Adipocyte (in vitro differentiated cells): ENCODE data around the gene F2RL1.

Source experiments
- DNase-seq: peaks from one replicate; pipeline ENCODE4 v3.0.0-alpha.2; 2015; ENCODE audit warnings: low read depth
- H3K27me3 ChIP-seq: replicated peaks from 2 replicates; pipeline ENCODE4 v1.7.0; 2013; ENCODE audit warnings: mild to moderate bottlenecking, low read length, moderate library complexity; ENCODE audit not compliant: control insufficient read depth, insufficient read depth
- H3K36me3 ChIP-seq: 2 replicates; pipeline ENCODE4 v1.7.0; 2013; ENCODE audit warnings: low read length, mild to moderate bottlenecking, moderate library complexity; ENCODE audit not compliant: control insufficient read depth, insufficient read depth, severe bottlenecking
- H3K4me1 ChIP-seq: 2 replicates; pipeline ENCODE4 v1.7.0; 2013; ENCODE audit warnings: mild to moderate bottlenecking, low read length, moderate library complexity; ENCODE audit not compliant: control insufficient read depth, insufficient read depth
- H3K4me3 ChIP-seq: 2 replicates; pipeline ENCODE4 v1.7.0; 2013; ENCODE audit warnings: mild to moderate bottlenecking, low read length, moderate library complexity
- H3K9ac ChIP-seq: 2 replicates; pipeline ENCODE4 v1.7.0; 2013; ENCODE audit warnings: mild to moderate bottlenecking, low read length, moderate library complexity
- H3K9me3 ChIP-seq: 2 replicates; pipeline ENCODE4 v1.7.0; 2013; ENCODE audit warnings: mild to moderate bottlenecking, low read length, moderate library complexity; ENCODE audit not compliant: control insufficient read depth

The F2RL1 gene

DNA sequence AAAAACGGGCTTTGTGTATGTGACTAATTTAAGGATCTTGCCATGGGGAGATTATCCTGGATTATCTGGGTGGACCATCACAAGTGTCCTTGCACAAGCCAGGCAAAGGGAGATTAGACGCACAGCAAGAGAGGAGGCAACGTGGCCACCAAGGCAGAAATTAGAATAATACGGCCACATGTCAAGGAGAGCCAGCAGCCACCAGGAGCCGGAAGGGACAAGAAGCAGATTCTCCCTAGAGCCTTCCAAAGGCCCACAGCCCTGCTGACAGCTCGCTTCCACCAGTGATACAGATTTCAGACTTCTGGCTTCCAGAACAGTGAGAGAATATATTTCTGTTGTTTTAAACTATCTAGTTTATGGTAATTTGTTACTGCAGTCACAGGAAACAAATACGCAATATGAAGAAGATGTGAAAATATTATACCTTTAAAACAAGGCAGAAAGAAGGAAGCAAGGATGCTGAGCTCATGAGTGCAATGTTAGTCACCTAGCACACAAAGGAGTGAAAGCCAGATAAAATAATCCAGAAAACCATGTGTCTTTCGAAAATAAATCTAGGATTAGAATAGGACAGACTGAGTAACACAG is 28.7 kb upstream of the F2RL1 start:
- no peak for DNase-seq
- no peaks in the 10 kb centered on the region for H3K27me3 ChIP-seq
- H3K4me3 ChIP-seq, result no peak overlapping the region
- peaks cover 29% of the 10 kb centered on the region for H3K4me1 ChIP-seq
- no peaks in the 10 kb centered on the region for H3K36me3 ChIP-seq
- no peak overlapping the region for H3K9ac ChIP-seq
- no peaks in the 10 kb centered on the region for H3K9me3 ChIP-seq

DNA sequence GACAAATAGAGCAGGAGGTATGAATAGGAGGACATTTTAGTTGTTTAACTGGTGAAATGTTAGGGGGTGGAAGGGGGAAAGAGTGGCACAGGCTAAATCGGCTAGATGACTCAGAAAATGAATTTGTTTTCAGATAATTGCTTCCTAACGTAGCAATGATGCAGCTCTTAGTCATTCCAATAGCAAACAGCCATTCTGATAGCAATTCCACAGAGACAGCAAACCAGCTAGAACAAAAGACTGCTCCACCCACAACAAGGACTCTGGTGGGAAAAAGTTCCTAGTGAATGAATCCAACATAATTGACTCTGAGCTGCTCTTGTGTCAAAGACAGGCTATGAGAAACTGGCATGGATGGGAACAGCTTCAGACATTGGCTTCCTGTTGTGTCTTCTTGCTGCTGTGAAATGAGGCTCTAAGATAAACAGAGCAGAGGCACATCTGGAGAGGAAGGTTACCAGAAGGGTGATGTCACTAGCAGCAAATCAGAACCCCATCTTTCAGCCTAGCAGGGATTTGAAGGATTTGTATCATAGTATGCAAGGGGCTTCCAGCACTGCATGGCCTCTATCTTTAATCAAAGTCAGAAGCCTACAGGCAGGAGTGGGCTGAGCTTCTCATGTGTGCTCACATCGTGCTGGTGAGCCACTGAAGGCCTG is 28.1 kb upstream of the F2RL1 start:
- peak; percentile 88 for DNase-seq
- Histone ChIP-seq H3K4me3 (no peak overlapping the region), H3K27me3 (no peaks in the 10 kb centered on the region), H3K9ac (no peak overlapping the region), H3K4me1 (peaks cover 29% of the 10 kb centered on the region), H3K9me3 (no peaks in the 10 kb centered on the region), H3K36me3 (no peaks in the 10 kb centered on the region)

DNA sequence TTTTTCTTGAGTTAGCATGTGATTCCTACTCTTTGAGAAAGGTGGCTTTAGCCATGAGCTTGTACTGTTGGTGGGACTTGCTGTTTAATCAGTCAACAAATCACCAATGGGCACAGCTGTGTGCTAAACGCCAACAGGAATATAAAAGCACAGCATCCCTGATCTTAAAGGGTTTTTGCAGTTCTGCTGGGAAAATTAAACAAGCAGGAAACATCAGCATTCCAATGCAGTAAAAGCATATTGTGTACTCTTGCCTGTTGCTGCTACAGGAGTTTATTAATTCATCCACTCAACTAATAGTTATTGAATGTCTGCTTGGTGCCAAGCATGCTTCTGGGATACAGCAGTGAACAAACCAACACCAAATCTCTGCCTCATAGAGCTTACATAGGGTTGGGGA is 27.4 kb upstream of the F2RL1 start:
- no peak overlapping the region for H3K4me3 ChIP-seq
- H3K9ac ChIP-seq, result no peak overlapping the region
- no peaks in the 10 kb centered on the region for H3K27me3 ChIP-seq
- H3K4me1 ChIP-seq, result peaks cover 29% of the 10 kb centered on the region
- DNase-seq, result no peak
- H3K9me3 ChIP-seq, result no peaks in the 10 kb centered on the region
- H3K36me3 ChIP-seq, result no peaks in the 10 kb centered on the region

- no peak overlapping the region for H3K4me3 ChIP-seq
- no peaks in the 10 kb centered on the region for H3K27me3 ChIP-seq
- no peak overlapping the region for H3K9ac ChIP-seq
- DNase-seq, result peak; percentile 55
- peaks cover 19% of the 10 kb centered on the region for H3K4me1 ChIP-seq
- no peaks in the 10 kb centered on the region for H3K36me3 ChIP-seq
- H3K9me3 ChIP-seq, result no peaks in the 10 kb centered on the region
Observed at GRCh38 chr5:76794871-76795270, 24.0 kb upstream of the F2RL1 start.

DNA sequence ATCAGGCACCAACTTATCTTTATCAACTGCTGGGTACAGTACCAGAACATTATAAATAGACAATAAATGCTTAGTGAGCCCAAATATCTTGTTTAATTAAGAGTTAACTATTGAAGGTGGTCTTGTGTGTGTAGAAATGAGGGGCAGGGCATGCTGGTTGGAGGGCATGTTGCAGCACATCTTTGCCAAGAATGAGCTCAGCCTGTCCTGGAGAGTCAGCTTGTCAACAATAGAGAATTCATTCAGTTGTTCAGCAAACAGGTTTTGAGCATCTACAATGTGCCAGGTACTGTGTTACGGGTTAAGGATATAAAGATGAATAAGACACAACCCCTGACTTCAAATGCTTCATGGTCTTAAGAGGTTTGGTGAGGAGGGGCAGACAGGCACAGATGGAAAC is 19.2 kb upstream of the F2RL1 start:
- Histone ChIP-seq H3K9ac (no peak overlapping the region), H3K9me3 (no peaks in the 10 kb centered on the region), H3K27me3 (no peaks in the 10 kb centered on the region), H3K4me1 (peaks cover 13% of the 10 kb centered on the region), H3K4me3 (no peak overlapping the region), H3K36me3 (no peaks in the 10 kb centered on the region)
- no peak for DNase-seq

- DNase-seq, result no peak
- Histone ChIP-seq H3K27me3 (no peaks in the 10 kb centered on the region), H3K4me3 (no peak overlapping the region), H3K36me3 (no peaks in the 10 kb centered on the region), H3K4me1 (peaks cover 9% of the 10 kb centered on the region), H3K9me3 (no peaks in the 10 kb centered on the region), H3K9ac (no peak overlapping the region)
Observed at GRCh38 chr5:76800579-76800978, 18.3 kb upstream of the F2RL1 start.

DNA sequence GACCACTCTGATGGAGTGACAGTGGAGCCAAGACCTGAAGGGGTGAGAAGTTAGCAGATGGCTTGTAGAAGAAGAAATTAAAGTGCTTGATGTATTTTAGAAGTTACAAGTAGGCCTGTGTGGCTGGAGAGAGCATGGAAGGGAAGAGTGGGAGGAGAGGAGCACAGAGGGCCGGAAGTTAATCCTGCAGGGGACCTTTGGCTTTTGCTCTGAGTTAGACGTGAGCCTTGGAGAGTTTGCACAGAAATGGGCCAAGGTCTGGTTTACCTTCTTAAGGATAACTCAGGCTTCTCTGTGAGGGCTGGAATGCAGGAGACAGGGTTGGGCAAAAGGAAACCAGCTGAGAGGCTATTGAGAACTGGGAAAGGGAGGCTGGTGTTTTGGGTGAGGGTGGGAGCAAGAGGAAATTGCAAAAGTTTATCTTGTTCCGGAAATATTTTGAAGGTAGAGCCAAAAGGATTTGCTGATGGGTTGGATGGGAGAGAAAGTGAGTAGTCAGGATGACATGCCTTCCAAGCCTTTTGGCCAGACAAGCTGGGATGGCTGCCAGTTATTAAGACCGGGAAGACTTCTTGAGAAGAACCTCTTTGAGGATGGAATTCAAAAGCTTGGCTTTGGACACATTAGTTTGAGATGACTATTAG is 17.5 kb upstream of the F2RL1 start:
- no peaks in the 10 kb centered on the region for H3K9me3 ChIP-seq
- no peak overlapping the region for H3K9ac ChIP-seq
- H3K4me1 ChIP-seq, result peaks cover 14% of the 10 kb centered on the region
- no peak overlapping the region for H3K4me3 ChIP-seq
- no peaks in the 10 kb centered on the region for H3K27me3 ChIP-seq
- no peaks in the 10 kb centered on the region for H3K36me3 ChIP-seq
- DNase-seq, result no peak

DNA sequence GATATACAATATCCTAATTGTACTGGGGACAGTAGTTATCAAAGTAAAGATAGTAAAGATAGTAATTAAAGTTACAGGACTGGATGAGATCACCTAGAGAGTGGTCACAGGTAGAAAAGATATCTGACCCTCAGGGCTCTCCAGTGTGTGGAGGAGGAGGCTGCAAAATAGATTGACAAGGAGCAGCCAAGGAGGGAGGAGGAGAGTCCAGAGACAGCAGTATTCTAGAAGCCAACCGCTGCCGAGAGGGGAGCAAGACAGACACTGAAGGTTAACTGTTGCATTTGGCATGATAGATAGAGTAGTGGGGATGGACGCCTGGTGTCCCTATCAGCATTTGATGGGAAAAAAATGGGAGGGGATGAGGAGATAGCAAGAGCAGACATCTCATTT is 17.0 kb upstream of the F2RL1 start:
- peaks cover 16% of the 10 kb centered on the region for H3K4me1 ChIP-seq
- H3K27me3 ChIP-seq, result no peaks in the 10 kb centered on the region
- no peak overlapping the region for H3K4me3 ChIP-seq
- H3K9me3 ChIP-seq, result no peaks in the 10 kb centered on the region
- no peak for DNase-seq
- no peak overlapping the region for H3K9ac ChIP-seq
- H3K36me3 ChIP-seq, result no peaks in the 10 kb centered on the region

GRCh38 chr5:76804266-76804665 is 14.6 kb upstream of the F2RL1 start:
- no peak for DNase-seq
- Histone ChIP-seq H3K27me3 (no peaks in the 10 kb centered on the region), H3K4me3 (no peak overlapping the region), H3K9me3 (no peaks in the 10 kb centered on the region), H3K4me1 (peaks cover 16% of the 10 kb centered on the region), H3K36me3 (no peaks in the 10 kb centered on the region), H3K9ac (no peak overlapping the region)

DNA sequence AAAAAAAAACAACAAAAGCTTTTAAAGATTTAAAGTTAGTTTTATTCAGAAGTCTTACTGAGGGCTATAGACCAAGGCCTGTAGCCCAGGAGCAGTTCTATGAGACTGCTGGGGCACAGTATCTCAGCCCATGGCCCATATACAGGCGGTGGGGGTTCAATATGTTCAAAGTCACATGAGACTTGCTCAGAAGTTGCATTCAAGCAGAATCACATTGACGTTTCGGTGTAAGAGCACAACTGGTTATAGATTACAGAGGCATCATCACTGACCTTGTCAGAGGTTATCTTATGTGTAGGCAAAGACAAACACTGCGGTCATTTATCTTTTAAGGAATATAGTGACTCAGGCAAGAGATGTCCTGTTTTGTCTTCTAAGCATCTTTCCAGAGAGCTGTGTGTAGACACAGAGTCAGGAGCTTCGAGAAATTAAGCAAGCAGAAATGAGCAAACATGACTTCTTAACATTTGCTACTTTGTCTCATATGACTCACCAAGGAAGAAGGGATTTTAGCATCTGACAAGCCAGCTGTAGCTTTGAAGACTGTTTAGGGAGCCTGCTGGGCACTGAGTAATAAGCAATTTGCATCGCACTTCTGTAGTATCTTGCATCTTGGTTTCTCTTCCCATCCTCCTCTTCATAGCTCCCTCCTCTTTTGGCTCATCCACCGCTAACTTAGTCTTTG is 12.9 kb upstream of the F2RL1 start:
- DNase-seq, result peak; percentile 85
- Histone ChIP-seq H3K9ac (no peak overlapping the region), H3K4me1 (peaks cover 16% of the 10 kb centered on the region), H3K4me3 (no peak overlapping the region), H3K36me3 (no peaks in the 10 kb centered on the region), H3K27me3 (no peaks in the 10 kb centered on the region), H3K9me3 (no peaks in the 10 kb centered on the region)

DNA sequence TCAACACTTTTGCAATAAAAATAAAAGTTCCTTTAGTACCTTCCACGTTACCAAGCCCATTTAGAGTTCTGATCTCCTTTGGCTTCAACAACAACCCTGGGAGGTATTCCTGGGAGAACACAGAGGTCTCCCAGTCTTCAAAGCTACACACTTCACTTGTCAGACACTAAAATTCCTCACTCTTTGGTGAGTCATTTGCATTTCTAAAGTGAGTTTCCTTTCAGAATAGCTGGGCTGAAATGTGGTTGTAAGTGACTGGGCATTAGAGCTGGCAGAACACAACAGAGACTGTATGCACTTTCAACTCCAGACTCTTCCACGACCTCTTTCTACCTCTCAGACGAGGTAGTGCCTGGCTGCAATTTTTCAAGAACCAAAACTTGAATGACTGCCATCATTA is 11.5 kb upstream of the F2RL1 start:
- Histone ChIP-seq H3K4me1 (peaks cover 8% of the 10 kb centered on the region), H3K36me3 (no peaks in the 10 kb centered on the region), H3K9ac (no peak overlapping the region), H3K4me3 (no peak overlapping the region), H3K9me3 (no peaks in the 10 kb centered on the region), H3K27me3 (no peaks in the 10 kb centered on the region)
- DNase-seq, result peak; percentile 46
